HG02973 (cell line): ENCODE results near the gene CORO2A.
"Not testable (repeated sequence)": the region's sequence is repeated elsewhere in the genome, so short reads cannot be mapped to it uniquely, and the experiment has no call there.

Experiments used
- ATAC-seq: cut with Tn5 transposase; IDR thresholded peaks from one replicate; pipeline ENCODE4 v1.9.1; 2021; ENCODE audit warnings: moderate library complexity; ENCODE audit not compliant: unreplicated experiment

Gene CORO2A

DNA sequence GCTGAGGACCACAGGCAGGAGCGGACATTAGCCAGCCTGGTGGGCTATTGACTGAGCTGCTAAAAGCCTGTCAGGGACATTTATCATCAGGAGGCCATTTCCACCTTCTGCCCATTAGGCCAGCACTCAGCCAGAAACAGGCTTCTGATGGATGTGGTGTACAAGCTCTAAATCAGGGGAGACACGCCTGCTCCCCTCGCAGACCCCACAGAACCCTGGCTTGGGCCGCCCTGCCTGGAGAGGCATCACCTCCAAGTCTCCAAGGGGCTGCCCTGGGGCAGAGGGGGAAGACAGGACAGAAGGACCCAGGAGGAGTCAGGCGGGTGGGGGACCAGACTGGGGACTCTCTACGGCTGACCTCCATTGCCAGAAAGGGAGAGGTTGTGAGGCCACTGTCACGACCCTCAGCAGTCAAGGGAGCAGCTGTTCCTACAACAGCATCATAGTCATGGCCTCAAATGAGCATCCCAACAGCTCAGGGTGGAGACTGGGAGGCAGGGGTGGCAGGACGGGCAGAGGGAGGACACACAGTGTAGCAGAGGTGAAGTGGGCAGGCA lies 49.4 kb downstream of the CORO2A start:
- no peak for ATAC-seq

DNA sequence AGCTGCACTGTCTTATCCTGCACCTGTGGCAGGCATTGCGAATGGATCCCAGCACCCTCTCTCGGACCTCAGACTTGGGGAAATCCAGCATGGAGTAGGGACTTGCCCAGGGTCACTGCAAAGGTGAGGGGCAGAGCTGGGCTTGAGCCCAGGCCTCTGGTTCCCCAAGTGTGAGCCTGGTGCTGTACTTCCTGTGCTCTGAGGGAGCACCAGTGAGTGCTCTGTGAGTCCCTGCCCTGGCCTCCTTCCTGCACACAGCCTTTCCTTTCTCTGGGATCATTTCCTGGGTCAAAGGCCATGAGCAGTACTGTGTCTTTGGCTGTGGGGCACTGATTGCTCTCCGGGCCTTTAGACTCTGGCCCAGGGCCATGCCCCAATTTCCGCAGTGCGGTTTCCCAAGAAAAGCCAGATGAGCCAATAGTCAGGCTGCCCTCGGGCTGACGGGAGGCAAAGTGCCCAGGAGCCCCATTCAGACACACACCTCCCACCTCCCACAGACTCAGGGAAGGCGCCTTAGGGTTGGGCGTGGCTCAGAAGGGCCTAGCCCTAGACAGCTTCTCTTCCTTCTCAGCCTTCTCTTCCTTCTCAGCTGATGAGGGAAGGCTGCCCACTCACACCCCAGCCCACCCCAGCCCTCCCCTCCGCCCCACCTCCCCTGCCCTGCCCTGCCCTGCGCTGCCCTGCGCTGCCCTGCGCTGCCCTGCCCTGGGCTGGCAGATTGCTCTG lies 50.1 kb downstream of the CORO2A start:
- no peak for ATAC-seq

DNA sequence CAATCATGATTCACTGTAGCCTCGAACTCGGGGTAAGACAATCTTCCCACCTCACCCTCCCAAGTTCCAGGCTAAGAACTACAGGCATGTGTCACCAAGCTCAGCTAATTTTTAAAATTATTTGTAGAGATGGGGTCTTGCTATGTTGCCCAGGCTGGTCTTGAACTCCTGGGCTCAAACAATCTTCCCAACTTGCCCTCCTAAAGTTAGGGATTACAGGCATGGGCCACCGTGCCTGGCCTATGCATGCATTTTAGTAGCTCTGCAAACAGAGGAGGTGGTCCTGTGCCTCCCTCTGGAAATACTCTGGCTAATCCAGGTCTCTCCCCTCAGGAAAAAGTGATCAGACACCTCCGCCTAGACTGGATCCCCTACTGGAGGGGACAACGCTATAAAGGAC lies 51.9 kb downstream of the CORO2A start:
- ATAC-seq = no peak

DNA sequence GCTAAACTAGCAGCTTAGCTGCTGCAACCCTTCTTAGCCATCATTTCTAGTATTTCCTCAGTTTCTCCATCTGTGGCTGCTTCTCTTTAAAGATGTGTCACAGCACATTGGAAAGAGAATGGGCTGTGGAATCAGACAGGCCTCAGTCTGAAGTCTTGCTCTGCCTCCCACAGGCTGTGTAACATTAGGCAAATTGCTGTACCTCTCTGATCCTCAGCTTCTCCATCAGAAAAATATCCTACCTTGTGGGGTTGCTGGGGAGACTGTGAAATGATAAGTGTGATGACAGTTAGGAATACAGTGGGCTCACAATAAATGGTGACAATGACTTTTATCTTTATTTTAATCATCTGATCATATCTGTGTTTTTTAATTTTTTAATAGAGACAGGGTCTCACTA lies 55.9 kb downstream of the CORO2A start:
- no peak for ATAC-seq

DNA sequence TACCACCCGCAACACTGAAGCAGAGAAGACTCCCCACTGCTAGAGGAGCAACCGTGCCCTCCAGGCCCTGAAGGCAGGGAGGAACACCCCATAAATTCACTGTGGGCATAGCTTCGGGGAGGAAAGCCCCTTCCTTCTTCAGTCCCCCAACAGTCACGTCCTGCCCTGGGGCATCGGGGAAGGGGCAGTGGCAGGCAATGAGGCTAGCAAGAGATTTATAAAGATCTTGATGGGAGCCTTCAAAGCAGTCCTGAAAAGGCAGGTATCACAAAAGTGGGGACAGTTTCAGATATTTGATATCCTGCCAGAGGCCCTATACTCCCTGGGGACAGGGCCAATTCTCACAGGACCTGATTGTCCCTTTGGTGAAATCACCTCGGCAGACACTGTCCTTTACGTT lies 56.5 kb downstream of the CORO2A start:
- ATAC-seq = no peak

DNA sequence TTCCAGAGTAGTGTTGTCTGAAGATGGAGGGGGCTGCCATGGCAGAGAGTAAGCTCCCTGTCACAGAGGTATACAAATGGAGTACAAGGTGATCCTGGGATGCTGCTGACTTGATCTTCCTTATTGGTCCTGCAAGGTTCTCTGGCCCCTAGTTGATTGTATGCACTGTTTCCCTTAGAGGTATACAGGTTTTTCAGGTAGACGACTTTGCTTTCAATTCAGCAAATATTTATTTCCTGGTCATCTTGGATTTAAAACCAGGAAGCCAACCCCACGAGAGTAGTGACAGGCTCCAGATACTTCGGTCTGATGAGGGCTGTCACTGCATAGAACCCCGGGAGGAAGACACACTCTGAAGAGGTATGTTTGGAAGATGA lies 56.9 kb downstream of the CORO2A start:
- ATAC-seq = no peak

DNA sequence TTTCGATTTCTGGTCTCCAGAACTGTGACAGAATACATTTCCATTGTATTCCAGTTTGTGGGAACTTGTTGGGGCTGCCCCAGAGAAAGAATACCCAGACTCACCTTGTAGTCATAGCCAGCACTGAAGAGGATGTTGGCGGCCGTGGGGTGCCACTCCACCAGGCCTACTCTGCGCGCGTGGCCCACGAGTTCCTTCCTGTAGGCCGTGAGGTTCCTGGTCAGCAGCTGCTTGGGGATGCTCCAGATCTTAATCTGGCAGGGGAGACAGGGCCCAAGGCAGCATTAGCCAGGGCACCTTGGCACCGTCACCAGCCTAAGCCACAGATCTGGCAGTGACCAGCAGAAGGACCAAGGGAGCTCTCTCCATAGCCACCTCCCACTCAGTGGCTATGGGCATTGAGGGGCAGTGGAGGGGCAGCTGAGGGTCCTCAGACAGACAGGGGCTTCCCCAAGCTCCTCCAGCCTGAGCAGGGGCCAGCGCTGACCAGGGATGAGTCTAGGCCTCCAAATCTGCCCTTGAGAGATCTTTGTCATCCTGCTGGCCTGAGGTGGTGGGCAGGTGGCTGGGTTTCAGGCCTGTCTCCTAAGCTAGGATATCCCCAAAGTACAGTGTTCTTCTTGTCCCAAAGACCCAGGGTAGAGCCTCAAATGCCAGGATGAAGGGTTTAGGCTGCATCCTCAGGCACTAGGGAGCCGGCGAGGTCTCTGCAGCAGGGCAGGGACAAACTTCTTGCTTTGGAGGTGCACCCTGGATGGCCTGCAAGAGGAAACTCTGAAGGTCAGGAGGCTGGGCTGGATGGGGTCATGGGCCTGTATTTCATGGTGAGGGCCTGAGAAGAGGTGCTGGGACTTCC lies 57.5 kb downstream of the CORO2A start:
- no peak for ATAC-seq

DNA sequence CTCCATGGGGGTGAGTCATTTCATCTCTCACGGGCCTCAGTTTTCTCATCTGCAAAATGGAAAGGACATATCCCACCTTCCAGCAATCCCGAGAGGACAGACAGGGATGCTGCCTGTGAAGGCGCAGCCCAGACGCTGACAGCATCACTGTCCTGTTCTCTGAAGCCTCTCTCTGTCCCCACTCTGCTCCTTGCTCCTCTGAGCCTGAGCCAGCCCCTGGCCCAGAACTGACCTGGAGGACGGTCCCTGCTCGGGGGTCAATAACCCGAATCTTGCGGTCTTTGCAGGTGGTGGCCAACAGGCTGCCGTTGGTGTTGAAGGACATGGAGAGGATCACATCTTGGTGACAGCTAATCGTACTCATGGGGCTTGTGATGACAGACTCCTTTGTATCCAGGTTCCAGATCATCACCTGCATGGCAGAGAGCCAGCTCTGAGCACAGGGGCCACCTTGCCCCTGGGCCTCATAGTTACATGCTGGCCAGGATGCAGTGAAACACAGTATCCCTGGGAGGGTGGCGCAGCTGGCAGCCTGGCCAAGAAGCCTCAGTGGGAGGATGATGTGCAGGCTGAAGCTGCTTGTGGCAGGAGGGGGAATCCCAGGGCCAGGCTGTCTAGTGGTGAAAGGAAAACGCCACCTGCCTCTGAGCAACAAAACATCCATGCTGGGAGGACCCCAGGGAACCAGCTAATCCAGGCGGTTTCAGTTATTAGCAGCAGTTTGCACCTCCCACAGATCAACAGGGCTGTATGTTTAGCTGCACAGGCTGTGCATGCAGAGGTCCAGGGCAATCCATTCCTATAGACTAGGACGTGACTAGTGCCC lies 59.4 kb downstream of the CORO2A start:
- no peak for ATAC-seq

DNA sequence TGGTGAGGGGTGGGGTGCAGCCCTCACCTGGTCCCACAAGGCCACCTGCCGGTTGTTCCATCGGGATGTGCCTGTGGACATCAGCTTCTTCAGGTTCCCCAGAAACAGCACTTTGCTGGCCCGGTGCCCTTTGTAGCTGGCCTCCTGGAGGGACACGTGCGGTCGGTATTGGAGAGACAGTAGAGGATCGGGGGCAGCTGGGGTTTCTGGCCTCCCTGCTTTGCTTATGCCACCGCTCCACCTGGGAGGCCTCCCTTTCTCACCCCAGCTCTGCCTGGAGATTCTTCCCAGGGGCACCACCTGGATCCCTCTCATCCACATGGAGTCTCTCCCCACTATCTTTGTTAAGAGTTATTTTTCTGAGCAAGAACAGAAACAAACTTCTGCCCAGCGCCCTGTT lies 60.3 kb downstream of the CORO2A start:
- ATAC-seq = no peak

DNA sequence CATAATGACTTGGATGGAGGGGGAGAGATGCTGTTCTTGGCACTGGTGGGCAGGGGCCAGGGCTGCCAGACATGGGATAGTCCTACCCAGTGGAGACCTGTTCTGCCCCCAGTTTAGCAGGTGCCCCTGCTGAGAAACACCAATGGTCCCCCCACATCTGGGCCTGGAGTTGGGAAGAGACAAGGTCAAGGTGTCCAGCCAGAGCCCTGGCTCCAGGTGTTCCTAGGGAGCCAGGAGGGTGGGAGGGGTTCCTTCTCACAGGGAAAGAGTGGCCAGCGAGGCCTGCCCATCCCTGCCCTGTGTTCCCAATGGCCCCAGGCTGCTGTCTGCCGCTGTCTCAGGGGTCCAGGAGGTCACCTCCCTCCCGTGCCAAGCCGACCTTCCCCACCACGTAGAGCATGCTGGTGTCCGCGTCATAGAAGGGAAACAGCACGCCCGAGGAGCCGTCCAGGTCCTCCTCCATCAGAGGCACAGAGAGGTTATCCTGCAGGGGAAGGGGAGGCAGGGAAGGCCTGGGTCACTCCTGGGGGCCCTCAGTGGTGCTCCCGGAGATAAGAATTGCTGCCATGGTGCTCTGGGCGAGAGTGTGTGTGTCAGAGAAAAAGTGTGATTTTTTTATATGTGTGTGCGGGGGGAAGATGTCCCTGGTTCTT lies 61.7 kb downstream of the CORO2A start:
- ATAC-seq = no peak

DNA sequence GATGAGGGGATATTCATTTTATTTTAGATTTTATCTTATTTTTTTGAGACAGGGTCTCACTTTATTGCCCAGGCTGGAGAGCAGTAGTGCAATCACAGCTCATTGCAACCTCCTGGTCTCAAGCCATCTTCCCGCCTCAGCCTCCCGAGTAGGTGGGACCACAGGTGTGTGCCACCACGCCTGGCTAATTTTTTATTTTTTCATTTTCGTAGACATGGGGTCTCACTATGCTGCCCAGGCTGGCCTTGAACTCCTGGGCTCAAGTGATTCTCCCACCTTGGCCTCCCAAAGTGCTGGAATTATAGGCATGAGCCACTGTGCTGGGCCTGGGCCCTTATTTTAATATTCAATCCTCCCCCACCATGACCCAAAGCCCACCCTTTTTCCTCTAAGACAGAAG lies 62.4 kb downstream of the CORO2A start:
- ATAC-seq = not testable (repeated sequence)

DNA sequence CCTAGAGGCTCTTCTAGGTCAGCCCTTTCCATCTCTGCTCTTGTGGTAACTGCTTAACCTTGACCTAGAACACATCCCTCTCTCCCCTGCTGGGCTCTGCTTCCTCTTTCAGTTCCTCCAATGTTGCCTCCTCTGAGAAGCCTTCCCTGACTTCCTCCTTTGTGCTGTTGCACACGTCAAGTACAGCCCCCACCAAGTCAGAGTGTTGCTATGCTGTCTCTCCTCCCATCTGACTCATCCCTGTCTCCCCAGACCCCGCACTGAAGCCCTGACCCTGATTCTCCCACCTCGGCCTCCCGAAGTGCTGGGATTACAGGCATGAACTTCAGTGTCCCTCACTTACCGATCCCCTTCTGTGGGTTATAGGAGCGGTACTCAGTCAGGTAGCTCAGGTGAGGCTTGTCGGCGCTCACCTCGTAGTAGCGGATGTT lies 63.0 kb downstream of the CORO2A start:
- peak; percentile 67 for ATAC-seq

DNA sequence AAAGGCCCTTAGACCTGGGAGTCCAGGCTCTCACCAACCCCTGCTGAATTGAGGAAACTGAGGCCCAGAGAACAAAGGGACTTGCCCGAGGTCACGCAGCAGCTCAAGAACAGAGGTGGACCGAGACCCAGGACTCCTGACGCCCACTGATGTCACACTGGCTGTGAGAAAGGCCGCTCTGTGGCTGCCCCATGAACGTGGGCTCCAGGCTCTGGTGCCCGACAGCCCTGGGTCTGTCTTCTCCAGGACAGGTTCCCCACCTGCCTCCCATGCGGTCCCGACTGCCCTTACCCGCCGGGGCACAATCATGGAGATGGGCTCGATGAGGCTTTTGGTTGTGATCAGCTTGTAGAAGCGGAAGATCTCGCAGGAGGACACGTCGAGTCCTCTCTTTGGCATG lies 64.1 kb downstream of the CORO2A start:
- ATAC-seq = no peak

DNA sequence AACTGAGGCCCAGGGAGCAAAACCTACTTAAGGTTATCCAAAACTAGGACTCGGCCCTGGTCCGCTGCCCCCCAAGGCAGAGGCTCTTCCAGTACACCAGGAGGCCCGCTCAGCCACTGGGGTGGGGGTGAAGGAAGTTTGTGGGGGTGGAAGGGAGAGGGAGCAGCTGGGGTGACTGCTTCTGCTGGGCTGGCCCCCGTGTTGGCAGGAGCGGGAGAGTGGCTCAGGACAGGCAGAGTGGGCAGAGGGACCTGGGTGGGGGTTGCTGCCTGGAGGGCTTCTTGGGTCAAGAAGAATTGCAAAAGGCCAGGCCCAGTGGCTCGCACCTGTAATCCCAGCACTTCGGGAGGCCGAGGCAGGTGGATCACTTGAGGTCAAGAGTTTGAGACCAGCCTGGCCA lies 65.2 kb downstream of the CORO2A start:
- ATAC-seq = no peak

DNA sequence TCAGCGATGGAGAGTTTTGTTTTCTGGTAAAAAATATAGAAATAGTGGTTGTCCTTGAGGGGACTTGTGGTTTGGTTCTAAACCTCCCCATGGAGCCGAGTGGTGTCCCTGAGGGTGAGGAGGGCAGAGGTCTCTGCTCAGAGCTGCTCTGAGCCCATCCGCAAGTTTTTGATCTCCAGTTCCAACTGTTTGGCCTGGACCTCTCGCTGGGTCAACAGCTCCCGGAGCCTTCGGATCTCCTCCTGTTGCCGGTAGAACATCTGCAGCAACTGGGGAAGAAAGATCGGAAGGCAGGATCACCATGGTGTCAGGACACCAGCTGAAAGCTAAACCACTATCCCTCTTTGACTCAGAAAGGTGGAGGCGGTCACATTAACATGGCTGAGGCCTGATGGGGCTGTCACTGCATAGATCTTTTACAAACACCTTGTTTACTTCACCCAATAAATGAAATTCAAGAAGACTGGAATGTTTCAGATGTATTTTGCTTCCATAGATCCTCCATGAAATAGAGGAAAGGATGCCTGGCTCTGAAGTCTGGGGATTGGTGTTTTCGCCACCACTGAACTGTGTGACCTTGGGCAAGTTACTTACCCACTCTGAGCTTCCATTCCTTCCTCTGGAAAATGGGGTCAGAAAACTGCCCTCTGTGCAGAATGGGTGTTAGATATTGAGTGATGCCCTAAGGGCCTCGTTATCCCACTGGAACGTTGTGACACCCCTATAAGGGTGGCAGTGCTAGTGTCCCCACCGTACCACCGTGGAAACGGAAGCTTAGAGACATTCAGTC lies 67.6 kb downstream of the CORO2A start:
- no peak for ATAC-seq

DNA sequence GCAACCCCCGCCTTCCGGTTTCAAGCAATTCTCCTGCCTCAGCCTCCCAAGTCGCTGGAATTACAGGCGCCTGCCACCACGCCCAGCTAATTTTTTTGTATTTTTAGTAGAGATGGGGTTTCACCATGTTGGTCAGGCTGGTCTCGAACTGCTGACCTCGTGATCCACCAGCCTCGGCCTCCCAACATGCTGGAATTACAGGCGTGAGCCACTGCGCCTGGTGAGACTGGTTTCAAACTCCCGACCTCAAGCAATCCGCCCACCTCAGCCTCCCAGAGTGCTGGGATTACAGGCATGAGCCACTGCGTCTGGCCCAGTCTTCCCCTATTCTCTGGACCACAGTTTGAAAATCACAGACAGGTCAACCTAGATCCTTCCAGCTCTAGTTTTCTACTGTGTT lies 68.3 kb downstream of the CORO2A start:
- not testable (repeated sequence) for ATAC-seq

DNA sequence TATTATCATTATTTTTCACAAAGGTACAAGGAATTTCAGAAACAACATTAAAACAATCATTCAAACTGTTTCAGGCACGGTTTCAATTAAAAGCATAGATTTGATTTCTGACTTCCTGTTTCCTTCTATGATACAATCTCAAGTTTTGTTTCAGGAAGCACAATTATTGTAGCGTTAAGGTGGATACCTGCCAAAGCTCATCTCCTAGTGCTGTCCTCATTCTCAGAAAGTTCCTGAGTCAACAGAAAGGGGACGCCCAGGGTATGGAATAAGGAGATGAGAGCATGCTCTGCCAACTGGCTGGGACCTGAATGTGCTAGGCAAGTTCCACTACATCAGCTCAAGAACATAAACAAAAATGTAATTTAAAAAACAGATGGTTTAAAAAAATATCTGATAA lies 71.4 kb downstream of the CORO2A start:
- no peak for ATAC-seq

DNA sequence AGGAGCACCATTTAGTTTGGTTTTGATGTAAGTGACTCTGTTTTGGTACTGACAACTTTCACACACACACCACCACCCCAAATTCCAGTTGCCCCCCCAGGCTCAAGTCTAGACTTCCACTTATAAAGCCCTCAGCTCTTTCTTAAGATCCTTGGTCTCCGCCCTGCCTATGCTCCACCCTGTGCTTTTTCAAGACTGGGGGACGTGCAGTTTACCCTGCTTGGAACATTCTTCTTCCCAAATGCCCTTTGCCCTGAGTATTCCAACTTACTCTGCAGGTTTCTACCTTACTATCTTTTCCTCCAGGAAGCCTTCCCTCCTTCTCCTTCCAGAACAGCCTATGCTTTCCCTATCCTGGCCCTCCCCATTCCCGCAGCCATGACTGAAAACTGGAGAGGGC lies 72.0 kb downstream of the CORO2A start:
- ATAC-seq = no peak

DNA sequence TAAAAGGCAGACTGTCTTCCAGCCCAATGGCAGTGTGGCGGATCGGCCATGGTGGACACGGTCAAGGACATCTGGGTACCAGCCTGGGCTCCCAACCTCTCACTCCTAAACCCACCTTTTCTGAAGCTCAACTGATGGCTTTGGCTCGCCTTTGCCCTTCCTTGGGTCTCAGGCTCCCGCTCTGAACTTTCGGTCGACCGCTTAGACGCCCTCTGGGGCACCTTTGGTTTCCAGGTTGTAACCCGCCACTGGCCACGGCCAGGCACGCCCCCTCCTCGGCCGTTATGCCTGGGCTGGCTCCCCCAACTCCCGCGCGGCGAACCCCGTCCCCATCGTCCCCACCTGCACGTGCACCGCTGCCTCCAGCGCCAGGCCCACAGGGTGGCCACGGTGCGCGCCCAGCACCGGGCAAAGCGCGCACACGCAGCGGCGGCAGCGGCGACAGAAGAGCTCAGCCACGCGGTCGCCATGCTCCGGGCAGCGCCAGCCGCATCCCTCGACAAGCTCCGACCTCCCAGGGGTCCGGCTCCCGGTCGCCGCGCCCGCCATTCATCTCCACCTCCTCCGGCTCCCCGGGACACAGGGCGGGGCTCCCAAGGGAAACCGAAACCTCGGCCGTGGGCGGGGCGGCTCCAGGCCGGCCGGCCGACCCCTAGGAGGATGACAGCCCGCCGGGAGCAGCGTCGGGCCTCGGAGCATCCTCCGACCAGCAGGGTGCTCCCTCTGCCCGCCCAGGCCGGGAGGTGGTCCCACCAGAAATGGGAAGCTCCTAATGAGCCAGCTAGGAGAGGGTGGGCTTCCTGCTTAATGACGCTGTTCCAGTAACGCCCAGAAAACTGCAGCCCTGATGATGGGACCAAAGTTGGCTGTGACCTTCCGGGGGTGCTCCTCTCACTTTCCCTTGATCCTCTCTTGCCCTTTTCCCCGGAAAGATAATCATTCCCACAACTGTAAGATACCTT lies 73.5 kb downstream of the CORO2A start, which contains the start of gene TRIM14:
TRIM14 (minus strand) TSS at position 583 of the 962 bp plus-strand sequence; CDS start at position 549, 34 bp downstream.
- ATAC-seq = peak; percentile 45
